ENCODE data around the gene NFATC1.

Gene NFATC1

GRCh38 chr18:79384151-79384807 is 11.5 kb upstream of the NFATC1 start:
- TF ChIP-seq CTCF (IDR thresholded peaks at IDR 0.05): no peak
- no peak overlapping the region for H3K27ac ChIP-seq
- H3K4me3 ChIP-seq: no peak overlapping the region
- DNase-seq (ENCODE audit: low spot score): peak; percentile 50

GRCh38 chr18:79384834-79385233 is 10.9 kb upstream of the NFATC1 start:
- Histone ChIP-seq H3K4me3 (no peak overlapping the region), H3K27ac (no peak overlapping the region)
- DNase-seq (ENCODE audit: low spot score): peak; percentile 53
- no peak for TF ChIP-seq CTCF (IDR thresholded peaks at IDR 0.05)

GRCh38 chr18:79385326-79385707 is 10.4 kb upstream of the NFATC1 start:
- Histone ChIP-seq H3K4me3 (no peak overlapping the region), H3K27ac (no peak overlapping the region)
- no peak for TF ChIP-seq CTCF (IDR thresholded peaks at IDR 0.05)
- no peak for DNase-seq (ENCODE audit: low spot score)

GRCh38 chr18:79385708-79386341 is 9.9 kb upstream of the NFATC1 start:
- no peak overlapping the region for H3K4me3 ChIP-seq
- H3K27ac ChIP-seq: no peak overlapping the region
- DNase-seq (ENCODE audit: low spot score): peak; percentile 71
- no peak for TF ChIP-seq CTCF (IDR thresholded peaks at IDR 0.05)

- peak; percentile 64 for DNase-seq (ENCODE audit: low spot score)
- Histone ChIP-seq H3K27ac (no peak overlapping the region), H3K4me3 (no peak overlapping the region)
- no peak for TF ChIP-seq CTCF (IDR thresholded peaks at IDR 0.05)
Observed at GRCh38 chr18:79386547-79386946, 9.2 kb upstream of the NFATC1 start.

- peak; percentile 62 for DNase-seq (ENCODE audit: low spot score)
- Histone ChIP-seq H3K4me3 (no peak overlapping the region), H3K27ac (no peak overlapping the region)
- TF ChIP-seq CTCF (IDR thresholded peaks at IDR 0.05): no peak
Observed at GRCh38 chr18:79387214-79387613, 8.5 kb upstream of the NFATC1 start.

GRCh38 chr18:79387615-79388014 is 8.1 kb upstream of the NFATC1 start:
- TF ChIP-seq CTCF (IDR thresholded peaks at IDR 0.05): no peak
- DNase-seq (ENCODE audit: low spot score): peak; percentile 17
- Histone ChIP-seq H3K4me3 (no peak overlapping the region), H3K27ac (no peak overlapping the region)

All from coronary artery (tissue), 2 donors.